Sigmoid colon (tissue), 7 donors: ENCODE results near the gene PDGFA. TPM values are rescaled to one million over a fixed set of nuclear protein-coding genes. Genes with fewer than 3 reads are reported as not detected.

ENCODE experiments used
- DNase-seq: peaks from one replicate; pipeline ENCODE4 v3.0.0-alpha.2; 2019
- H3K27ac ChIP-seq, 4 donors: fragments of 200-600 bp; sonication (generic); one replicate each; pipeline ENCODE4 v1.5.1; 2016 to 2019; ENCODE audit warnings: mild to moderate bottlenecking in 1 of 4
- H3K27me3 ChIP-seq, 3 donors: fragments of 200-600 bp; sonication (generic); one replicate each; pipeline ENCODE4 v1.5.1; 2019; ENCODE audit warnings: mild to moderate bottlenecking in 1 of 3
- H3K36me3 ChIP-seq, 4 donors: fragments of 200-600 bp; sonication (generic); one replicate each; pipeline ENCODE4 v1.5.1; 2016 to 2019
- H3K4me1 ChIP-seq, 4 donors: fragments of 200-600 bp; sonication (generic); one replicate each; pipeline ENCODE4 v1.5.1; 2017 to 2019
- H3K4me3 ChIP-seq, 4 donors: fragments of 200-600 bp; sonication (generic); one replicate each; pipeline ENCODE4 v1.5.1; 2017 to 2019; ENCODE audit warnings: mild to moderate bottlenecking in 2 of 4, moderate library complexity in 1 of 4
- H3K9me3 ChIP-seq, 4 donors: fragments of 200-600 bp in 3 of 4; sonication (generic) in 3 of 4; one replicate each; pipeline versions ENCODE4 v1.5.1 to v1.6.1; 2013 to 2019
- EP300 ChIP-seq, 4 donors: sonication (generic); formaldehyde crosslinking; IDR thresholded peaks; one replicate each; pipeline ENCODE4 v1.6.1; 2017; ENCODE audit warnings: antibody characterized with exemption in 4 of 4
- POLR2A ChIP-seq, 2 donors: fragments of 450-650 bp; IDR thresholded peaks; one replicate each; pipeline ENCODE4 v1.6.1; 2016; ENCODE audit warnings: antibody characterized with exemption in 2 of 2, mild to moderate bottlenecking in 2 of 2, moderate library complexity in 2 of 2
- POLR2AphosphoS5 ChIP-seq, 4 donors: sonication (generic); formaldehyde crosslinking; IDR thresholded peaks; one replicate each; pipeline ENCODE4 v1.6.1; 2017; ENCODE audit warnings: antibody characterized with exemption in 4 of 4
- WGBS, 2 donors: extraction: QIAGEN DNeasy Blood & Tissue Kit; methylation state at CpG; one replicate each; pipeline ENCODE4 v1.1.7; 2013; 5-methylcytosine and 5-hydroxymethylcytosine counted together
- intact Hi-C: fragments of 100-400 bp; cut with DNase I; formaldehyde crosslinking; loops from one replicate; pipeline ENCODE4 v1.15.1; 2023
- polyA plus RNA-seq, 3 donors: library from polyadenylated mRNA; stranded (reverse); fragments of 200-250 nt; gene quantifications; one replicate each; pipeline ENCODE4 v1.2.3, GENCODE V29; 2013
- total RNA-seq, 4 donors: library from RNA; depleted of rRNA; stranded (reverse); fragments of >200 nt; gene quantifications; one replicate each; pipeline ENCODE4 v1.1.0, GENCODE V29; 2016
- TF ChIP-seq, protein P1 (sequence below), 4 experiments: fragments of 450-650 bp in 3 of 4; fragments of 200-600 bp in 1 of 4; IDR thresholded peaks; one replicate each; pipeline ENCODE4 v1.5.1; 2016 to 2019; ENCODE audit warnings: antibody characterized with exemption in 4 of 4, mild to moderate bottlenecking in 3 of 4, moderate library complexity in 2 of 4
- donor health status: healthy with polysubstance abuse.
- donor health status: Bipolar disorder and iron deficiency.
- donor health status: healthy.

Gene PDGFA
- total and polyA plus RNA-seq, 7 donors: 19.7 to 38.5 (median 33.9) TPM

GRCh38 chr7:536231-536630, 16.6 kb upstream of the PDGFA start:
- DNase-seq: no peak
- intact Hi-C loops: no loop called here
- TF ChIP-seq, protein P1, sequence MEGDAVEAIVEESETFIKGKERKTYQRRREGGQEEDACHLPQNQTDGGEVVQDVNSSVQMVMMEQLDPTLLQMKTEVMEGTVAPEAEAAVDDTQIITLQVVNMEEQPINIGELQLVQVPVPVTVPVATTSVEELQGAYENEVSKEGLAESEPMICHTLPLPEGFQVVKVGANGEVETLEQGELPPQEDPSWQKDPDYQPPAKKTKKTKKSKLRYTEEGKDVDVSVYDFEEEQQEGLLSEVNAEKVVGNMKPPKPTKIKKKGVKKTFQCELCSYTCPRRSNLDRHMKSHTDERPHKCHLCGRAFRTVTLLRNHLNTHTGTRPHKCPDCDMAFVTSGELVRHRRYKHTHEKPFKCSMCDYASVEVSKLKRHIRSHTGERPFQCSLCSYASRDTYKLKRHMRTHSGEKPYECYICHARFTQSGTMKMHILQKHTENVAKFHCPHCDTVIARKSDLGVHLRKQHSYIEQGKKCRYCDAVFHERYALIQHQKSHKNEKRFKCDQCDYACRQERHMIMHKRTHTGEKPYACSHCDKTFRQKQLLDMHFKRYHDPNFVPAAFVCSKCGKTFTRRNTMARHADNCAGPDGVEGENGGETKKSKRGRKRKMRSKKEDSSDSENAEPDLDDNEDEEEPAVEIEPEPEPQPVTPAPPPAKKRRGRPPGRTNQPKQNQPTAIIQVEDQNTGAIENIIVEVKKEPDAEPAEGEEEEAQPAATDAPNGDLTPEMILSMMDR (IDR thresholded peaks at IDR 0.05): no peak
- TF ChIP-seq POLR2AphosphoS5 (IDR thresholded peaks at IDR 0.05) (no peak), EP300 (IDR thresholded peaks at IDR 0.05) (no peak), POLR2A (IDR thresholded peaks at IDR 0.05) (no peak)
- Histone ChIP-seq H3K9me3 (no peaks in the 10 kb centered on the region), H3K4me1 (peaks cover 0 to 13% (median 5%) of the 10 kb centered on the region in 4 donors), H3K36me3 (no peaks in the 10 kb centered on the region), H3K27ac (no peak overlapping the region), H3K4me3 (no peak overlapping the region), H3K27me3 (no peaks in the 10 kb centered on the region)
- WGBS, 2 donors: 90 to 91% methylated on average over 12 of the region's 12 CpGs

GRCh38 chr7:534959-535358, 15.3 kb upstream of the PDGFA start:
- H3K27ac ChIP-seq: no peak overlapping the region
- no peak for TF ChIP-seq POLR2A (IDR thresholded peaks at IDR 0.05)
- TF ChIP-seq, protein P1 (IDR thresholded peaks at IDR 0.05): no peak
- H3K4me1 ChIP-seq: peaks cover 0 to 13% (median 5%) of the 10 kb centered on the region in 4 donors
- no peaks in the 10 kb centered on the region for H3K36me3 ChIP-seq
- peaks cover 0 to 7% (median 0%) of the 10 kb centered on the region in 3 donors for H3K27me3 ChIP-seq
- H3K9me3 ChIP-seq: no peaks in the 10 kb centered on the region
- WGBS, 2 donors: 83 to 94% methylated on average over 10 of the region's 10 CpGs
- DNase-seq: no peak
- intact Hi-C loops: no loop called here
- no peak overlapping the region for H3K4me3 ChIP-seq

DNA sequence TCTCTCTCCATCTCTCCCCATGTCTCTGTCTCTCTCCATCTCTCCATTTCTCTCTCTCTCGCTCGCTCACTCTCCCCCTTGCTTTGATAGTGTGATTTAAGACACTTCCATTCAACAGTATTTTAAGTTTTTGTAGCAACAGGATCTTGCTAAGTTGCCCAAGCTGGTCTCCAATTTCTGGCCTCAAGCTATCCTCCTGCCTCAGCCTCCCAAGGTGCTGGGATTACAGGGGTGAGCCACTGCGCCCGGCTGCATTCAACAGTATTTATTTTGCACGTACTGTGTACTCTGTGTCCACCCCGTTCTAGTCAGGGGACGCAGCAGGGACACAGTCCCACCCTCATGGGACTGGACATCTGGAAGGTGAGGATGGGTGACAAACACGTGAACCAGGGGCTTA, 14.4 kb upstream of the PDGFA start:
- Histone ChIP-seq H3K36me3 (no peaks in the 10 kb centered on the region), H3K4me3 (no peak overlapping the region), H3K9me3 (no peaks in the 10 kb centered on the region), H3K27ac (no peak overlapping the region), H3K4me1 (peaks cover 0 to 13% (median 5%) of the 10 kb centered on the region in 4 donors), H3K27me3 (peaks cover 0 to 7% (median 0%) of the 10 kb centered on the region in 3 donors)
- no peak for DNase-seq
- TF ChIP-seq POLR2A (IDR thresholded peaks at IDR 0.05) (no peak), POLR2AphosphoS5 (IDR thresholded peaks at IDR 0.05) (no peak), EP300 (IDR thresholded peaks at IDR 0.05) (no peak)
- TF ChIP-seq, protein P1 (IDR thresholded peaks at IDR 0.05): no peak
- 92 to 95% methylated on average over 8 of the region's 8 CpGs for WGBS, 2 donors
- intact Hi-C loops: no loop called here

GRCh38 chr7:533266-533665, 13.6 kb upstream of the PDGFA start:
- WGBS, 2 donors: 81 to 82% methylated on average over 17 of the region's 17 CpGs
- no peak for DNase-seq
- intact Hi-C loops: no loop called here
- Histone ChIP-seq H3K4me1 (peaks cover 0 to 7% (median 3%) of the 10 kb centered on the region in 4 donors), H3K9me3 (no peaks in the 10 kb centered on the region), H3K27ac (no peak overlapping the region), H3K4me3 (no peak overlapping the region), H3K36me3 (no peaks in the 10 kb centered on the region), H3K27me3 (peaks cover 0 to 7% (median 0%) of the 10 kb centered on the region in 3 donors)
- TF ChIP-seq POLR2AphosphoS5 (IDR thresholded peaks at IDR 0.05) (no peak), EP300 (IDR thresholded peaks at IDR 0.05) (no peak), POLR2A (IDR thresholded peaks at IDR 0.05) (no peak)
- TF ChIP-seq, protein P1 (IDR thresholded peaks at IDR 0.05): no peak
